Activated T-helper 2 cell treated with anti-CD3 and anti-CD28 coated beads, Interferon-gamma antibody, Interleukin-2, Interleukin-4, amounts not matched to agents 10 μg/mL and 5 μg/mL and 100 μg/mL, durations not matched to agents 14 hours and 24 hours and 36 hours (primary cell): ENCODE data around the gene CYP19A1. TPM values are rescaled to one million over a fixed set of nuclear protein-coding genes. Genes with fewer than 3 reads are reported as not detected.
A peak's percentile ranks its signal among the peaks of the same experiment; 100 is the strongest.

Experiments used
- DNase-seq: peaks from one replicate; pipeline ENCODE4 v3.0.0; 2021; ENCODE audit warnings: low spot score
- H3K27ac Mint-ChIP-seq: one replicate; pipeline ENCODE4 v1.8.0; 2021; ENCODE audit warnings: mixed read lengths
- H3K27me3 Mint-ChIP-seq: one replicate; pipeline ENCODE4 v1.8.0; 2021; ENCODE audit warnings: low read depth, mixed read lengths
- H3K36me3 Mint-ChIP-seq: one replicate; pipeline ENCODE4 v1.8.0; 2021; ENCODE audit warnings: low read depth, mixed read lengths
- H3K4me1 Mint-ChIP-seq: one replicate; pipeline ENCODE4 v1.8.0; 2021; ENCODE audit warnings: low read depth, mixed read lengths
- H3K4me3 Mint-ChIP-seq: one replicate; pipeline ENCODE4 v1.8.0; 2021; ENCODE audit warnings: low read depth, mild to moderate bottlenecking, moderate library complexity, mixed read lengths
- H3K9me3 Mint-ChIP-seq: one replicate; pipeline ENCODE4 v1.8.0; 2021; ENCODE audit warnings: mixed read lengths
- intact Hi-C: fragments of 100-400 bp; cut with micrococcal nuclease; formaldehyde crosslinking; loops from one replicate; pipeline ENCODE4 v1.15.1; 2023
- total RNA-seq: library from RNA; stranded (reverse); gene quantifications from 2 replicates; pipeline ENCODE4 v1.2.3, GENCODE V29; 2022

The CYP19A1 gene
- total RNA-seq, 1 donor from 2014 or later, result 2.3 TPM

DNA sequence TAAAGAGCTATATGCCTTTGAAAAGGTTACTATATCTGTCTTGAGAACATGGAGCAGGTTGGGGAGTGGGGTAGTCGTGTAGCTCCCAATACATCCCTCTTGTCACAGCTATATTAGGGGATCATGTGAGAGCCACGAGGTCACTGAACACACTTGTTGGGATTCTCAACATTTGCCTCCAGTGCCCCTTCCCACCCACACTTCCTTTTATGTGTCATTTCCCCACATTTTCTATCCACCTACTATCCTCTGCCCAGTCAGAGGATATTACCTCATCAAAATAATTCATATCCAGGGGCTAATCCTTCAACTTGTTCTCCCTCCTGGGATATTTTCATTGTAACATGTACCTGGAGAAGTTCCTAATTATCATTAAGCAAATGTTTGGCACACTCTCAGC, 85.0 kb downstream of the CYP19A1 start:
- no peak for DNase-seq
- H3K36me3 Mint-ChIP-seq, result no peaks in the 10 kb centered on the region
- no peaks in the 10 kb centered on the region for H3K9me3 Mint-ChIP-seq
- peaks cover 9% of the 10 kb centered on the region for H3K4me1 Mint-ChIP-seq
- peaks cover 21% of the 10 kb centered on the region for H3K27me3 Mint-ChIP-seq
- intact Hi-C loops, result no loop called here
- H3K27ac Mint-ChIP-seq, result no peak overlapping the region
- no peak overlapping the region for H3K4me3 Mint-ChIP-seq

DNA sequence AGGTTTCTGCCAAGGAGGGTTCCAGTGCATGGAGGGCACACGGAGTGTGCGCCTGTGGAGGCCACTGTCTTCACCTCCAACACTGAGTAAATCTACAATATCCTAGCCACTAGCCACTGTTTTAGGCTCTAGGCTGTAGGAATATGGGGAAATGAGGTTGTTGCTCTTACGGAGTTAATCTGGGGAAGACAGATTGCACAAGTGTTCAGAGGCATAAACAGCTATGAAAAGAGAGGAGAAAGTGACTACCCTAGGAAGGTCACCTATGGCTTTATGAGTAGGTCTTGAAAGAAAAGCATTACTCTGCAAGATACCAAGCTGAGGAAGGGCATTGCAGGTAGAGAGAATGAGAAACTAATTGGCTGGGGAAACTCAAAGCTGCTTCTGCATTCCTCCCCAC, 85.7 kb downstream of the CYP19A1 start:
- no peak overlapping the region for H3K4me3 Mint-ChIP-seq
- peaks cover 25% of the 10 kb centered on the region for H3K27me3 Mint-ChIP-seq
- H3K9me3 Mint-ChIP-seq, result no peaks in the 10 kb centered on the region
- intact Hi-C loops, result no loop called here
- no peak overlapping the region for H3K27ac Mint-ChIP-seq
- no peak for DNase-seq
- no peaks in the 10 kb centered on the region for H3K36me3 Mint-ChIP-seq
- H3K4me1 Mint-ChIP-seq, result peaks cover 9% of the 10 kb centered on the region

DNA sequence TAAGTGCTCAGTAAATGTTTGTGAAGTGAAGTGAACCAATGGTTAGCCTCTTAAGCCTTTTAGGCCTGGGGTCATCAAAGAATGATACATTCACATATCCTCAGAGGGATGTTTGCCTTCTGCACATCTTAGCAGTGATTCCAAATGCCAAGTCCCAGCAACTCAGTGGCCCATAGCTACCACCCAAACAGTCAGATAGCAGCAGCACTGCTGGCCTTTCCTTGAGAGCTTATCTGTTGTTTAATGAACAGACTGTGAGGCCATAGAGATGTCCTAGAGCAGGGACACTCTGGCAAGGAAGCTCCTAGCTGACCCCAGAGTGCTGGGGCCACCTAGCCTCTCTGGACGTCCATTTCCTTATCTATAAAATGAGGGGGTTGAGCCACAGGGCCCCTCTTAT, 86.8 kb downstream of the CYP19A1 start:
- Mint-ChIP-seq H3K4me1 (peaks cover 9% of the 10 kb centered on the region), H3K4me3 (no peak overlapping the region), H3K36me3 (no peaks in the 10 kb centered on the region), H3K27ac (no peak overlapping the region), H3K27me3 (peaks cover 25% of the 10 kb centered on the region), H3K9me3 (no peaks in the 10 kb centered on the region)
- intact Hi-C loops, result no loop called here
- DNase-seq, result no peak

DNA sequence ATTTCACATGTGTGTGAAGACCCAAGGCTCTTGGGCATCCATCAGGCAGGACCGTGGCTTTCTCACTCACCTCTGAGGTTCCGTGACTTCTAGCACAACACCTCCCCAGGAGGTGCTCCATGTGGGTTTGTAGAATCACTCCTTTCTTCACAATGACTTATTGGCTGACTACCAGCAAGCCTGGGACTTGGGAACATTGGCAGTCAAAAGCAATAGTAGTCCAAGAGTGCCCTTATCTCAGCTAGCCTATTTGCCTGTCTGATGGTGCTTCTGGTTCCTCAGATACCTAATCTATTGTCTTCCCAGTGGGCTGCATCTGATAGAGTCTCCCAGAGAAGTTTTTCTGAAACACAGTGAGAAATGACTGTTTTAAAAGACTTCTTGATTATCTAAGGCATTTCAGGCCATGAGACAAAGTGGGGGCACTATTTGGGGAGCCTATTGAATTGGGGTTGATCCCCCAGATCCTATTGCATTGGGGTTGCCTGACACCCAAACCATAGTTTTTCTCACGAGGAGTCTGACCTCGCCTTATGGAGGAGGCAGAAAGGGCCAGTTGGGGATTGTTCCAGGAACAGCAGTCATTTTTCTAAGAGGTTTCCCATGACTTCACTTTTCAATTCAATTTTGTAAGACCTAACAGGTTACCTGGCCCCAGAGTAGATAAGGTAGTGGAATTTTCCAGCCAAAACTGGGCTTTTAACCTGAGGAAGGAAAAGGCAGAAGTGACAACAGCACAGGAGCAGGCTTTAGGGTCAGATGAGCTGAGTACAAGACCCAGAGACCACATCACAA, 88.0 kb downstream of the CYP19A1 start:
- Mint-ChIP-seq H3K27ac (no peak overlapping the region), H3K9me3 (no peaks in the 10 kb centered on the region), H3K4me3 (no peak overlapping the region), H3K4me1 (peaks cover 9% of the 10 kb centered on the region), H3K27me3 (peaks cover 23% of the 10 kb centered on the region), H3K36me3 (no peaks in the 10 kb centered on the region)
- no peak for DNase-seq
- intact Hi-C loops, result no loop called here

DNA sequence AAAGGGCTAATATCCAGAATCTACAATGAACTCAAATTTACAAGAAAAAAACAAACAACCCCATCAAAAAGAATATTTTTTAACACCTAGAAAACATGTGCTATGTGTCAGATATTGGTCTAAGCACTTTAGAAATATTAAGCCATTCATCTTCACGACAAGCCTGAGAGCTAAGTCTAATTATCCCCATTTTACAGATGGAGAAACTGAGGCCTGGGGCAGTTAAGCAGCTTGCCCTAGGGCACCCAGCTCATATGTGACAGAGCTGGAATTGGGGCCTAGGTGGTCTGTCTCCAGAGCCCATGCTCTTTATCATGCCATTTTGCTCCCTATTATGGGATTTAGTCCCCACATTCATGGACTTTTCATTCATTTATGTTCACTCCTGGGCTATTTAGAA, 92.8 kb downstream of the CYP19A1 start:
- Mint-ChIP-seq H3K4me1 (peaks cover 30% of the 10 kb centered on the region), H3K27ac (no peak overlapping the region), H3K9me3 (no peaks in the 10 kb centered on the region), H3K27me3 (peaks cover 14% of the 10 kb centered on the region), H3K36me3 (no peaks in the 10 kb centered on the region), H3K4me3 (no peak overlapping the region)
- intact Hi-C loops, result loop anchor here (2.0 to 10.0 kb wide), 3 partner anchors 13 to 891 kb away; partner anchors contain the start of gene GABPB1
- DNase-seq, result no peak

DNA sequence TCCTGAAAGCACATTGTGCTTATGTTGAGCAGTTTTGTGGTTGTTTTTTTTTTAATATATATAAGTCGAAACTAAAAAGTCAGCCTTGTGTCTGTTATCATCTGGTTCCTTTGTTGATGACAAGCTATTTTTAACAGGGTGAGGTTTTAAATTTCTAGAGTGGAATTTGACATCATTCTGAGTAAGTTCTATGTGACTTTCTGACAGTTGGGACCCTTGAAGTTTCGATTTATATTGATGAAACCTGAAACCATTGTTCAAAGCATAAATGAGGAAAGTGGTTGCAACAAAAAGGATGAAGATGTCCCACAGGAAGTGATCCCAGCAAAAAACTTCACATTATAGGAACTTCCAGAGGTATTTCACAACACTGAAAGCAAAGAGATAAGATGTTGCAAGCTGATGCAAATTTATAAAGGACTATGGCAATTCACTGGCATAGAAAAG, 94.0 kb downstream of the CYP19A1 start:
- intact Hi-C loops, result loop anchor here (1.0 to 10.0 kb wide), 5 partner anchors 14 to 890 kb away; partner anchors contain the start of gene GABPB1
- Mint-ChIP-seq H3K27ac (peak overlapping the region; percentile 78), H3K36me3 (no peaks in the 10 kb centered on the region), H3K27me3 (peaks cover 9% of the 10 kb centered on the region), H3K4me3 (peak overlapping the region; percentile 2), H3K4me1 (peaks cover 38% of the 10 kb centered on the region), H3K9me3 (no peaks in the 10 kb centered on the region)
- DNase-seq, result no peak

DNA sequence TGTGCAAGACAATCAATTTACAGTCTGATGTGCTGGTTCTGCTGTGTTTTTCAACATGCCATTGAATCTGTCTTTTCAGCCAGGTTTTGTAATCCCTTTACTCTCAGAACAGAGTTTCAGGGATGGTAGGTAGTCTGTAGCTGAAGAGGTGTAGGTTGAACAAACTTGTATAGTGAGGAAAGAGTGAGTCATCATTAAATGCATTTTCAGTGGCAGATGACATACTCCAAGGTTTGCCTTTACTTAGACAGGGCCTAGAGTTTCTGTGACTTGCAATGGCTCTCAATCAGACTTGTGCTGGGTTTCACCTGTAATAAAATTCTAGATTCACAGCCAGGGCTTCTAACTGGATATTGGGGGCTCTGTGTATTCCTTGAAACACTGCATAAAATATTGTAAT, 94.6 kb downstream of the CYP19A1 start:
- Mint-ChIP-seq H3K9me3 (no peaks in the 10 kb centered on the region), H3K4me3 (no peak overlapping the region), H3K4me1 (peaks cover 41% of the 10 kb centered on the region), H3K27me3 (peaks cover 10% of the 10 kb centered on the region), H3K36me3 (no peaks in the 10 kb centered on the region), H3K27ac (peak overlapping the region; percentile 78)
- intact Hi-C loops, result loop anchor here (1.0 to 10.0 kb wide), 5 partner anchors 15 to 889 kb away; partner anchors contain the start of gene GABPB1
- DNase-seq, result no peak

DNA sequence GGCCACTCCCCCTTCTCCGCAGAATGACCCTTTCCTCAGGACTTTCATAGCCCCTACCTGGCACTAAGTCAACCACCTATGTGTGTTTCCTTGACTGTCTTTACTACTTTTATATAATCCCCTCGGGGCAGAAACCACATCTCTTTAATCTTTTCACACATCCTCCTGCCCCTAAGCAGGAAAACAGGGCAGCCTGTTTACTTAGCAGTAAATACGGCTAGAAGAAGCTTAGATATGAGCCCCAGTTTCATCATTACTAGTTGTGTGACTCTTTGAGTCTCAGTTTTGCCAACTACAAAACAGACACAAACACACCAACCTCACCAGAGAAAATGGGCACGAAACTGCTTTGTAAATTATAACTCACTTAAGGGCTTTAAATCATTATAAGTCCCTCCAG, 98.3 kb downstream of the CYP19A1 start:
- Mint-ChIP-seq H3K36me3 (no peaks in the 10 kb centered on the region), H3K9me3 (no peaks in the 10 kb centered on the region), H3K27ac (peak overlapping the region; percentile 63), H3K4me1 (peaks cover 41% of the 10 kb centered on the region), H3K27me3 (peaks cover 31% of the 10 kb centered on the region), H3K4me3 (no peak overlapping the region)
- intact Hi-C loops, result loop anchor here (5.0 to 10.0 kb wide), 2 partner anchors 38 to 885 kb away; partner anchors contain the start of gene GABPB1
- DNase-seq, result no peak

DNA sequence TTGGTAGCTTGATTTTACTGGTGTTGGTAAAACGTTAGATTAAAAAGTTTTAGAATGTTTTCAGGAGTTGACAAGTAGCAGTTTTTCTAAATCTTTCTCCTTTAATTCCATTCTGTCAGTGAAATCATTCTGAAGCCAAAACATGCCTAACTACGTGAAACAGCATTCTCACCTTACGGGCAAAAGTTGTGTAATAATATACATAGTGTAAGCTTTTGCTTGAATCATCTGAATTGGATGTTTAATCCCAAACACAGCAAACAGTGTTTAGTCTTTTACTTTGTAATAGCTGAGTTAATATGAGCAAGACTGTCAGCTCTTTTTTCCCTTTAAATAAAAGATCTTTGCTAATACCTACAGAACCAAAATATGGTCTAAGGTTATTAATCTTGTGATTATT, 100.6 kb downstream of the CYP19A1 start:
- Mint-ChIP-seq H3K27me3 (peaks cover 34% of the 10 kb centered on the region), H3K4me1 (peaks cover 31% of the 10 kb centered on the region), H3K9me3 (no peaks in the 10 kb centered on the region), H3K27ac (no peak overlapping the region), H3K36me3 (no peaks in the 10 kb centered on the region), H3K4me3 (no peak overlapping the region)
- intact Hi-C loops, result no loop called here
- DNase-seq, result no peak

DNA sequence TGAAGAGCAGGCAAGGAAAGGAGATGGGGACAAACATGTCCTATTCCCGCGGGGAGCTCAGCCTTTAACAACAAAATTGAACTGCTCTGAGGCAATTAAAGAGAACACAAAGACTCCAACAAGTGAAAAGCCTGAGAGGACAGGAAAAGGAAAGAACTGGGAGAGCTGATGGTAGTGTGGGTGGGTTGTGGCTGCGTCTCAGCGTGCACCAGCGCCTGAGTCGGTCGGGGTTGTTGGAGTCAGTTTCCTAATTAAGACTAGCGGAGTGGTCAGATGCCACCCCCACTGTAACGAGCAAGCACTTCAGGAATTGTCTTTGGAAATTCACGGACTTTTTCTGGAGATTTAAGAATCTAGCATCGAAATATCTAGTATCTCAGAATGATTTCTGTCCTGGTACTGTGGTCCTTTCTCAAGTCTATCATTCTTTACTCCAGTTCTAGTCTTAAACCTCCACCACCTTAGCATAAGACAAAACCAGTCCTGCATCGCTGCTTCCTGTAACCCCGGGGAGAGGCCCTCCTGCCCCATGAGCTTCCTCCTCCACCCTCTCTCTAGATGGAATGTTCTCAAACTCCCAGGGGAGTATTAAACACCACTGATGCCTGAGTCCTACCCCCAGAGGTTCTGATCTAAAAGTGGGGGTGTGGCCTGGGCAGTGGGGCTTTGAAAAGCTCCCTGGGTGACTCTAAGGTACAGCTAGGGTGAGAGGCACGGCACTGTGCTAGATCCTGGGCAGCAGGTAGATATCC, 104.0 kb downstream of the CYP19A1 start:
- intact Hi-C loops, result loop anchor here (5.0 kb wide), 1 partner anchor 38 kb away; no protein-coding TSS in a partner anchor
- no peak for DNase-seq
- Mint-ChIP-seq H3K4me1 (peaks cover 12% of the 10 kb centered on the region), H3K4me3 (no peak overlapping the region), H3K36me3 (no peaks in the 10 kb centered on the region), H3K27me3 (peaks cover 32% of the 10 kb centered on the region), H3K9me3 (no peaks in the 10 kb centered on the region), H3K27ac (no peak overlapping the region)

DNA sequence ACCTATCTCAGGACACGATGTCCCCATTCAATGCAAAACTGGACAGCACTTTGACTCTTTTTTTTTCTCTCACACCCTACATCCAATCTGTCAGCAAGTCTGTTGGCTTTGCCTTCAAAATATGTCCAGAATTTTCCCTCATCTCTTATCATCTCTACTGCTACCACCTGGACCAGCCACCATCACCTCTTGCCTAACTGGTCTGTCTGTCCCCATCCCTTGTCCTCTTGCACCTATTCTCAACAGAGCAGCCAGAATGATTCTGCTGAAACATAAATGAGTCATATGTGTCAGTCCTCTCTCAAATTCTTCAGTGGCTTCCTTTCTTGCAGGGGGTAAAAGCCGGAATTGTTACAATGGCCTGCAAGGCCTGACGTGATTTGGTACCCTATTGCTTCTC, 105.8 kb downstream of the CYP19A1 start:
- intact Hi-C loops, result loop anchor here (5.0 kb wide), 1 partner anchor 40 kb away; no protein-coding TSS in a partner anchor
- Mint-ChIP-seq H3K4me1 (peaks cover 22% of the 10 kb centered on the region), H3K27ac (no peak overlapping the region), H3K4me3 (no peak overlapping the region), H3K27me3 (peaks cover 23% of the 10 kb centered on the region), H3K36me3 (no peaks in the 10 kb centered on the region), H3K9me3 (no peaks in the 10 kb centered on the region)
- no peak for DNase-seq

DNA sequence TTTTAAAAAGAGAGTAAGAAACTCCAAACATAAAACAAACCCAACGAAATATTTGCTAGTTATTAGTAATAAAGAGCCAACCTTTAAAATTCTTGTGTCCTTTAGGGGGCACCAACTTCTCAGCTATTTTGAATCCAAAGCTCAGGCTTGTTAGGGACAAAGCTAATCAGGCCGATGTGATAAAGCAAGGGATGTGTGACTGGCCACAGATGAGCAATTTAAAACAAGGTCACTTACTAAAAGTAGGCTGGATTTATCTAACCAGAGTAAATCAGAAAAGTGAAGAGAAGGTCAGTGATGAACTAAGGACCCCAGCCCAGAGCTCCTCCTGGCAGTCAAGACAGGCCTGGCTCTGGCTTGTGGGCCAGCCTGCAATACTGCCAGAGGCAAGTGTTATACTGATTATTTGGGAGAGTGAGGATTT, 108.5 kb downstream of the CYP19A1 start:
- Mint-ChIP-seq H3K27me3 (peaks cover 3% of the 10 kb centered on the region), H3K9me3 (no peaks in the 10 kb centered on the region), H3K27ac (no peak overlapping the region), H3K36me3 (no peaks in the 10 kb centered on the region), H3K4me1 (peaks cover 39% of the 10 kb centered on the region), H3K4me3 (no peak overlapping the region)
- no peak for DNase-seq
- intact Hi-C loops, result loop anchor here (5.0 kb wide), 1 partner anchor 42 kb away; no protein-coding TSS in a partner anchor
